Liver (tissue), 9 donors: ENCODE data around the gene MAPRE3. TPM values are rescaled to one million over a fixed set of nuclear protein-coding genes. Genes with fewer than 3 reads are reported as not detected.
"Not testable (repeated sequence)": the region's sequence is repeated elsewhere in the genome, so short reads cannot be mapped to it uniquely, and the experiment has no call there.

Experiments used
- DNase-seq: peaks from one replicate; pipeline ENCODE4 v3.0.0-alpha.2; 2017; ENCODE audit warnings: low spot score
- H3K27ac ChIP-seq, 2 donors: one replicate each; pipeline ENCODE4 v1.7.0; 2013; ENCODE audit warnings: inconsistent platforms in 2 of 2, low read length in 2 of 2, control low read depth in 1 of 2, low read depth in 1 of 2, mild to moderate bottlenecking in 1 of 2
- H3K27me3 ChIP-seq, 4 donors: one replicate each; pipeline versions ENCODE4 v1.6.1 to v1.7.0; 2013; ENCODE audit warnings: low read length in 3 of 4, inconsistent platforms in 1 of 4, mild to moderate bottlenecking in 1 of 4, moderate library complexity in 1 of 4; ENCODE audit not compliant: control insufficient read depth in 4 of 4, insufficient read depth in 4 of 4
- H3K36me3 ChIP-seq, 4 donors: one replicate each; pipeline versions ENCODE4 v1.6.1 to v1.7.0; 2013; ENCODE audit warnings: low read length in 3 of 4, mild to moderate bottlenecking in 3 of 4, low read depth in 1 of 4, moderate library complexity in 1 of 4; ENCODE audit not compliant: control insufficient read depth in 4 of 4, insufficient read depth in 3 of 4
- H3K4me1 ChIP-seq, 4 donors: one replicate each; pipeline versions ENCODE4 v1.6.1 to v1.7.0; 2013; ENCODE audit warnings: low read length in 3 of 4, mild to moderate bottlenecking in 3 of 4, moderate library complexity in 1 of 4; ENCODE audit not compliant: control insufficient read depth in 4 of 4, insufficient read depth in 4 of 4
- H3K4me3 ChIP-seq, 3 donors: one replicate each; pipeline versions ENCODE4 v1.6.1 to v1.7.0; 2013; ENCODE audit warnings: low read length in 3 of 3, control low read depth in 1 of 3, low read depth in 1 of 3, mild to moderate bottlenecking in 1 of 3
- H3K9ac ChIP-seq, 2 donors: one replicate each; pipeline ENCODE4 v1.7.0; 2013; ENCODE audit warnings: low read length in 2 of 2, mild to moderate bottlenecking in 2 of 2, moderate library complexity in 2 of 2, control low read depth in 1 of 2, low read depth in 1 of 2
- H3K9me3 ChIP-seq, 4 donors: one replicate each; pipeline versions ENCODE4 v1.6.1 to v1.7.0; 2013; ENCODE audit warnings: low read length in 3 of 4; ENCODE audit not compliant: control insufficient read depth in 4 of 4
- EGR1 ChIP-seq, 2 donors: IDR thresholded peaks; 2 replicates each; pipeline ENCODE4 v1.6.1; 2016 to 2018; ENCODE audit warnings: antibody characterized with exemption in 2 of 2, low read depth in 2 of 2
- FOXA1 ChIP-seq: IDR thresholded peaks from 2 replicates; pipeline ENCODE4 v1.6.1; 2016; ENCODE audit warnings: antibody characterized with exemption
- FOXA2 ChIP-seq: IDR thresholded peaks from 2 replicates; pipeline ENCODE4 v1.6.1; 2016; ENCODE audit warnings: antibody characterized with exemption
- GABPA ChIP-seq, 2 donors: IDR thresholded peaks in 1 of 2; conservative IDR thresholded peaks in 1 of 2; 2 replicates each; pipeline ENCODE4 v1.6.1; 2016; ENCODE audit warnings: antibody characterized with exemption in 2 of 2, mild to moderate bottlenecking in 1 of 2, moderate library complexity in 1 of 2
- HNF4A ChIP-seq, 2 donors: conservative IDR thresholded peaks; 2 replicates each; pipeline ENCODE4 v1.6.1; 2016; ENCODE audit warnings: antibody characterized with exemption in 2 of 2, mild to moderate bottlenecking in 2 of 2
- HNF4G ChIP-seq: IDR thresholded peaks from 2 replicates; pipeline ENCODE4 v1.6.1; 2016; ENCODE audit warnings: antibody characterized with exemption
- JUND ChIP-seq, 2 donors: IDR thresholded peaks; 2 replicates each; pipeline ENCODE4 v1.6.1; 2016; ENCODE audit warnings: antibody characterized with exemption in 2 of 2
- NR2F2 ChIP-seq: IDR thresholded peaks from 2 replicates; pipeline ENCODE4 v1.6.1; 2016; ENCODE audit warnings: antibody characterized with exemption
- RAD21 ChIP-seq, 2 donors: IDR thresholded peaks; 2 replicates each; pipeline ENCODE4 v1.6.1; 2016; ENCODE audit warnings: antibody characterized with exemption in 2 of 2, mild to moderate bottlenecking in 2 of 2
- RXRA ChIP-seq, 2 donors: IDR thresholded peaks; 2 replicates each; pipeline ENCODE4 v1.6.1; 2017 to 2018; ENCODE audit warnings: antibody characterized with exemption in 2 of 2, mild to moderate bottlenecking in 1 of 2
- SP1 ChIP-seq: IDR thresholded peaks from 2 replicates; pipeline ENCODE4 v1.6.1; 2018; ENCODE audit warnings: antibody characterized with exemption, mild to moderate bottlenecking
- TAF1 ChIP-seq: conservative IDR thresholded peaks from 2 replicates; pipeline ENCODE4 v1.6.1; 2016; ENCODE audit warnings: antibody characterized with exemption, mild to moderate bottlenecking
- YY1 ChIP-seq: IDR thresholded peaks from 2 replicates; pipeline ENCODE4 v1.6.1; 2016; ENCODE audit warnings: antibody characterized with exemption, mild to moderate bottlenecking
- WGBS: extraction: QIAGEN DNeasy Blood & Tissue Kit; methylation state at CpG from one replicate; pipeline ENCODE4 v1.1.7; 2013; 5-methylcytosine and 5-hydroxymethylcytosine counted together
- polyA plus RNA-seq, 2 donors: library from polyadenylated mRNA; stranded (reverse) in 1 of 2; unstranded in 1 of 2; fragments of 200-250 nt in 1 of 2; fragments of >200 nt in 1 of 2; fragmentation: Nextera tagmentation in 1 of 2; extraction: Ambion mirVana in 1 of 2; gene quantifications; one replicate each; pipeline versions ENCODE4 v1.2.1 to v1.2.3, GENCODE V29; 2013 to 2015
- total RNA-seq, 2 donors: library from RNA; depleted of rRNA; stranded (reverse); fragments of >200 nt; gene quantifications; one replicate each; pipeline ENCODE4 v1.2.3, GENCODE V29; 2014
- TF ChIP-seq, protein P1 (sequence below): IDR thresholded peaks from 2 replicates; pipeline ENCODE4 v1.6.1; 2016; ENCODE audit warnings: antibody characterized with exemption, mild to moderate bottlenecking
- TF ChIP-seq, protein P2 (sequence below): IDR thresholded peaks from 2 replicates; pipeline ENCODE4 v1.6.1; 2016; ENCODE audit warnings: antibody characterized with exemption
- TF ChIP-seq, protein P3 (sequence below): IDR thresholded peaks from 2 replicates; pipeline ENCODE4 v1.6.1; 2016; ENCODE audit warnings: antibody characterized with exemption
- TF ChIP-seq, protein P4 (sequence below): fragments of 150-350 bp; IDR thresholded peaks from 2 replicates; pipeline ENCODE4 v1.5.1; 2017; ENCODE audit warnings: improper control_type of control experiment, low read depth, low read length; ENCODE audit not compliant: missing input control
- TF ChIP-seq, protein P5 (sequence below): IDR thresholded peaks from 2 replicates; pipeline ENCODE4 v1.6.1; 2016; ENCODE audit warnings: antibody characterized with exemption
- donor health status: healthy.
- donor health status: healthy.
- donor health status: healthy.
- donor health status: healthy.
- donor health status: healthy.

The MAPRE3 gene
- total and polyA plus RNA-seq, 4 donors = 1.0 to 15.8 (median 9.8) TPM

DNA sequence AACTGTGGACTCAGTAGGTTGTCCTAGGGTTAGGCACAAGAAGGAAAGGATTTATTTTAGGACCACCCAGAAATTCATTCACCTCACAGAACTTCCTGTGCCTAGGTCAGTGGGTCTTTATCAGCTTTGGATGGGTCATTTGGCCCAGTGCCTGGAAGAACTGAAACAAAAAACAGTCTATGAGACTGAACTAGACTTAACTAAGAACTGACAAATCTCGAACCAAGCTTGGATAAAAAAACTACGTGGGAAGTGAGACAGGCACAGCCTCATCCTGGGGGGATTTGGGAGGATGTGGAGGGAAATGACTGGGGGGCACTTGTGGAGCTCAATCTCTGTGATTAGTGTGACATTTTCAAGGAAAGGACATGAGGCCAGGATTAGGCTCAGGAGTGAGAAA lies 103.3 kb downstream of the MAPRE3 start:
- H3K9me3 ChIP-seq = no peaks in the 10 kb centered on the region
- peak overlapping the region; percentile 12 to 52 for H3K27ac ChIP-seq
- H3K36me3 ChIP-seq = peaks cover 0 to 4% (median 3%) of the 10 kb centered on the region in 4 donors
- no peak overlapping the region for H3K4me3 ChIP-seq
- no peak overlapping the region for H3K9ac ChIP-seq
- no peak for DNase-seq
- TF ChIP-seq HNF4A (conservative IDR thresholded peaks at IDR 0.05) = no peak
- no peak for TF ChIP-seq HNF4G
- TF ChIP-seq YY1 = no peak
- TF ChIP-seq NR2F2 = peak; percentile 61
- no peaks in the 10 kb centered on the region for H3K27me3 ChIP-seq
- H3K4me1 ChIP-seq = peaks cover 9 to 35% (median 19%) of the 10 kb centered on the region in 4 donors
- WGBS = 69% methylated on average over 2 of the region's 2 CpGs

DNA sequence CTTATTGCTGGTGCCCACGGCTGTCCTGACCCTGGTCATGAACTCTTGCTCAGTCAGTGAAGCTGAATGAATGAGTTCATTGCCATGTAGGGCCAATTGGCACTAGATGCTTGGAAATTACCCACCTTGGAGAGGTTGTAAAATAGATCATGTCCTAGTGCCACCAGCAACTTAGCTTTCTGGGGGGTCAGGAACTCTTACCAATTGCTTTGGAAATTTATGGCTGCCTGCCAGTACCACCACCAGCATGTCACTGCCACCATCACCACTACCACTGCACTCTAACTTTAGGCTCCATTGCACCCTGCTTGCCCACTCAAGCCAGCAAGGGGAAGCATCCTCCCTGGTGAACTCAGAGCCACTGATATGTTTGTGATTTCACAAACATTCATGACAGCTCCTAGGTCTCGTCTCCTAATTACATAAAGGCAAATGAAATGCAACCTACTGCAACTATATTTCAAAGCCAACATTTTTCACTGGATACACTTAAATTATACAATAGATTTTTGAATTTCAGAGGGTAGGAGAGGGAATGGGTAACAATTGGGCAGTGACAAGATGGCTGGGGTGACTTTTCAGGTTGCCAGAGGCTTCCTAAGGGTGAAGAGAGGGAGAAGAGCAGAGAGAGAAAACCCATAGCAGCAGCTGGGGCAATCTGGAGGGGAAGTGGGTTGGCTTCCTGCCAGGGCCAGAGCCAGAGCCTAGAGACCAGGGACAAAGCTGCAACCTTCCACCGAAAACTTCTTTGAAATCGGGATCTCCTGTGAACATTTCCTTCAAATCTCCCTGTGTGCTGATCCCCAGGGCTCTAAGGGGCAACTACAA lies 104.5 kb downstream of the MAPRE3 start:
- TF ChIP-seq YY1 (no peak), SP1 (no peak), HNF4G (no peak), FOXA1 (no peak), JUND (IDR thresholded peaks at IDR 0.05) (no peak), RAD21 (IDR thresholded peaks at IDR 0.05) (no peak), GABPA (IDR thresholded peaks at IDR 0.05 in 1 of 2, conservative IDR thresholded peaks at IDR 0.05 in 1 of 2) (no peak), RXRA (IDR thresholded peaks at IDR 0.05) (no peak), FOXA2 (no peak), HNF4A (conservative IDR thresholded peaks at IDR 0.05) (no peak), EGR1 (IDR thresholded peaks at IDR 0.05; ENCODE audit: low read depth in 2 of 2) (no peak), NR2F2 (no peak), TAF1 (no peak)
- TF ChIP-seq, protein P1, sequence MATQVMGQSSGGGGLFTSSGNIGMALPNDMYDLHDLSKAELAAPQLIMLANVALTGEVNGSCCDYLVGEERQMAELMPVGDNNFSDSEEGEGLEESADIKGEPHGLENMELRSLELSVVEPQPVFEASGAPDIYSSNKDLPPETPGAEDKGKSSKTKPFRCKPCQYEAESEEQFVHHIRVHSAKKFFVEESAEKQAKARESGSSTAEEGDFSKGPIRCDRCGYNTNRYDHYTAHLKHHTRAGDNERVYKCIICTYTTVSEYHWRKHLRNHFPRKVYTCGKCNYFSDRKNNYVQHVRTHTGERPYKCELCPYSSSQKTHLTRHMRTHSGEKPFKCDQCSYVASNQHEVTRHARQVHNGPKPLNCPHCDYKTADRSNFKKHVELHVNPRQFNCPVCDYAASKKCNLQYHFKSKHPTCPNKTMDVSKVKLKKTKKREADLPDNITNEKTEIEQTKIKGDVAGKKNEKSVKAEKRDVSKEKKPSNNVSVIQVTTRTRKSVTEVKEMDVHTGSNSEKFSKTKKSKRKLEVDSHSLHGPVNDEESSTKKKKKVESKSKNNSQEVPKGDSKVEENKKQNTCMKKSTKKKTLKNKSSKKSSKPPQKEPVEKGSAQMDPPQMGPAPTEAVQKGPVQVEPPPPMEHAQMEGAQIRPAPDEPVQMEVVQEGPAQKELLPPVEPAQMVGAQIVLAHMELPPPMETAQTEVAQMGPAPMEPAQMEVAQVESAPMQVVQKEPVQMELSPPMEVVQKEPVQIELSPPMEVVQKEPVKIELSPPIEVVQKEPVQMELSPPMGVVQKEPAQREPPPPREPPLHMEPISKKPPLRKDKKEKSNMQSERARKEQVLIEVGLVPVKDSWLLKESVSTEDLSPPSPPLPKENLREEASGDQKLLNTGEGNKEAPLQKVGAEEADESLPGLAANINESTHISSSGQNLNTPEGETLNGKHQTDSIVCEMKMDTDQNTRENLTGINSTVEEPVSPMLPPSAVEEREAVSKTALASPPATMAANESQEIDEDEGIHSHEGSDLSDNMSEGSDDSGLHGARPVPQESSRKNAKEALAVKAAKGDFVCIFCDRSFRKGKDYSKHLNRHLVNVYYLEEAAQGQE = no peak
- TF ChIP-seq, protein P2, sequence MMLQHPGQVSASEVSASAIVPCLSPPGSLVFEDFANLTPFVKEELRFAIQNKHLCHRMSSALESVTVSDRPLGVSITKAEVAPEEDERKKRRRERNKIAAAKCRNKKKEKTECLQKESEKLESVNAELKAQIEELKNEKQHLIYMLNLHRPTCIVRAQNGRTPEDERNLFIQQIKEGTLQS = no peak
- TF ChIP-seq, protein P3, sequence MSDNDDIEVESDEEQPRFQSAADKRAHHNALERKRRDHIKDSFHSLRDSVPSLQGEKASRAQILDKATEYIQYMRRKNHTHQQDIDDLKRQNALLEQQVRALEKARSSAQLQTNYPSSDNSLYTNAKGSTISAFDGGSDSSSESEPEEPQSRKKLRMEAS = no peak
- TF ChIP-seq, protein P4, sequence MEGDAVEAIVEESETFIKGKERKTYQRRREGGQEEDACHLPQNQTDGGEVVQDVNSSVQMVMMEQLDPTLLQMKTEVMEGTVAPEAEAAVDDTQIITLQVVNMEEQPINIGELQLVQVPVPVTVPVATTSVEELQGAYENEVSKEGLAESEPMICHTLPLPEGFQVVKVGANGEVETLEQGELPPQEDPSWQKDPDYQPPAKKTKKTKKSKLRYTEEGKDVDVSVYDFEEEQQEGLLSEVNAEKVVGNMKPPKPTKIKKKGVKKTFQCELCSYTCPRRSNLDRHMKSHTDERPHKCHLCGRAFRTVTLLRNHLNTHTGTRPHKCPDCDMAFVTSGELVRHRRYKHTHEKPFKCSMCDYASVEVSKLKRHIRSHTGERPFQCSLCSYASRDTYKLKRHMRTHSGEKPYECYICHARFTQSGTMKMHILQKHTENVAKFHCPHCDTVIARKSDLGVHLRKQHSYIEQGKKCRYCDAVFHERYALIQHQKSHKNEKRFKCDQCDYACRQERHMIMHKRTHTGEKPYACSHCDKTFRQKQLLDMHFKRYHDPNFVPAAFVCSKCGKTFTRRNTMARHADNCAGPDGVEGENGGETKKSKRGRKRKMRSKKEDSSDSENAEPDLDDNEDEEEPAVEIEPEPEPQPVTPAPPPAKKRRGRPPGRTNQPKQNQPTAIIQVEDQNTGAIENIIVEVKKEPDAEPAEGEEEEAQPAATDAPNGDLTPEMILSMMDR = no peak
- TF ChIP-seq, protein P5, sequence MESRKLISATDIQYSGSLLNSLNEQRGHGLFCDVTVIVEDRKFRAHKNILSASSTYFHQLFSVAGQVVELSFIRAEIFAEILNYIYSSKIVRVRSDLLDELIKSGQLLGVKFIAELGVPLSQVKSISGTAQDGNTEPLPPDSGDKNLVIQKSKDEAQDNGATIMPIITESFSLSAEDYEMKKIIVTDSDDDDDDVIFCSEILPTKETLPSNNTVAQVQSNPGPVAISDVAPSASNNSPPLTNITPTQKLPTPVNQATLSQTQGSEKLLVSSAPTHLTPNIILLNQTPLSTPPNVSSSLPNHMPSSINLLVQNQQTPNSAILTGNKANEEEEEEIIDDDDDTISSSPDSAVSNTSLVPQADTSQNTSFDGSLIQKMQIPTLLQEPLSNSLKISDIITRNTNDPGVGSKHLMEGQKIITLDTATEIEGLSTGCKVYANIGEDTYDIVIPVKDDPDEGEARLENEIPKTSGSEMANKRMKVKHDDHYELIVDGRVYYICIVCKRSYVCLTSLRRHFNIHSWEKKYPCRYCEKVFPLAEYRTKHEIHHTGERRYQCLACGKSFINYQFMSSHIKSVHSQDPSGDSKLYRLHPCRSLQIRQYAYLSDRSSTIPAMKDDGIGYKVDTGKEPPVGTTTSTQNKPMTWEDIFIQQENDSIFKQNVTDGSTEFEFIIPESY = no peak
- 59% methylated on average over 4 of the region's 4 CpGs for WGBS
- peak overlapping the region; percentile 14 to 38 for H3K27ac ChIP-seq
- H3K27me3 ChIP-seq = no peaks in the 10 kb centered on the region
- peaks cover 9 to 29% (median 16%) of the 10 kb centered on the region in 4 donors for H3K4me1 ChIP-seq
- H3K36me3 ChIP-seq = no peaks in the 10 kb centered on the region
- H3K9ac ChIP-seq = no peak overlapping the region
- no peaks in the 10 kb centered on the region for H3K9me3 ChIP-seq
- no peak overlapping the region for H3K4me3 ChIP-seq
- DNase-seq = no peak

DNA sequence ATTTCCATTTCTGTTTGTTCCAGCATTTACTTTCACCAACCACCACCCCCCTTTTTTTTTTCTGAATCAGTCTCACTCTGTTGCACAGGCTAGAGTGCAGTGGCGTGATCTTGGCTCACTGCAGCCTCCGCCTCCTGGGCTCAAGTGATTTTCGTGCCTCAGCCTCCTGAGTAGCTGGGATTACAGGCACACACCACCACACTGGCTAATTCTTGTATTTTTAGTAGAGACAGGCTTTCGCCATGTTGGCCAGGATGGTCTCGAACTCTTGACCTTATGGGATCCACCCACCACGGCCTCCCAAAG lies 105.1 kb downstream of the MAPRE3 start:
- H3K9me3 ChIP-seq, H3K27me3 ChIP-seq, H3K36me3 ChIP-seq, H3K4me3 ChIP-seq, H3K9ac ChIP-seq, DNase-seq: not testable (repeated sequence)
- H3K27ac ChIP-seq = peak overlapping the region in 1 of 2 donors; percentile 14
- WGBS = 78% methylated on average over 6 of the region's 6 CpGs
- peaks cover 4 to 27% (median 11%) of the 10 kb centered on the region in 4 donors for H3K4me1 ChIP-seq
